Astrocyte (in vitro differentiated cells and primary cell): ENCODE measurements around the gene VIM. TPM values are rescaled to one million over a fixed set of nuclear protein-coding genes. Genes with fewer than 3 reads are reported as not detected.

Source experiments
- DNase-seq: peaks from one replicate; pipeline ENCODE4 v3.0.0-alpha.2; 2010; ENCODE audit warnings: low read depth
- FAIRE-seq: peaks from 2 replicates; lab custom pipeline; 2011; peaks lifted over from hg19 to GRCh38; lab: Jason Lieb, UNC
- H2AFZ ChIP-seq: 2 replicates; pipeline ENCODE4 v1.6.0; 2012; ENCODE audit warnings: low read depth, low read length, inconsistent platforms
- H3K27ac ChIP-seq: 2 replicates; pipeline ENCODE4 v1.5.1; 2011; ENCODE audit warnings: low read depth, low read length, inconsistent platforms
- H3K27me3 ChIP-seq: 2 replicates; pipeline ENCODE4 v1.6.0; 2011; ENCODE audit warnings: low read length, inconsistent platforms; ENCODE audit not compliant: insufficient read depth
- H3K36me3 ChIP-seq: 2 replicates; pipeline ENCODE4 v1.5.1; 2011; ENCODE audit warnings: low read length, inconsistent platforms; ENCODE audit not compliant: insufficient read depth
- H3K4me1 ChIP-seq: 2 replicates; pipeline ENCODE4 v1.5.1; 2011; ENCODE audit warnings: low read length, inconsistent platforms; ENCODE audit not compliant: insufficient read depth
- H3K4me2 ChIP-seq: 2 replicates; pipeline ENCODE4 v1.6.0; 2012; ENCODE audit warnings: low read length, inconsistent platforms
- H3K4me3 ChIP-seq: 2 replicates; pipeline ENCODE4 v1.5.1; 2011; ENCODE audit warnings: low read depth, mild to moderate bottlenecking, low read length, inconsistent platforms; ENCODE audit not compliant: insufficient read depth
- H3K79me2 ChIP-seq: 2 replicates; pipeline ENCODE4 v1.6.0; 2012; ENCODE audit warnings: mild to moderate bottlenecking, low read length, inconsistent platforms; ENCODE audit not compliant: insufficient read depth
- H3K9ac ChIP-seq: 2 replicates; pipeline ENCODE4 v1.6.0; 2012; ENCODE audit warnings: mild to moderate bottlenecking, low read length, inconsistent platforms
- H3K9me3 ChIP-seq: 2 replicates; pipeline ENCODE4 v1.5.1; 2012; ENCODE audit warnings: low read depth, mild to moderate bottlenecking, low read length, inconsistent platforms; ENCODE audit not compliant: insufficient read depth
- H4K20me1 ChIP-seq: 2 replicates; pipeline ENCODE4 v1.6.0; 2012; ENCODE audit warnings: low read length, inconsistent platforms; ENCODE audit not compliant: insufficient read depth
- H3K27ac Mint-ChIP-seq: one replicate; pipeline ENCODE4 v1.8.0; 2021; ENCODE audit warnings: mild to moderate bottlenecking, mixed read lengths; ENCODE audit not compliant: unreplicated experiment
- H3K27me3 Mint-ChIP-seq: one replicate; pipeline ENCODE4 v1.8.0; 2021; ENCODE audit warnings: low read depth, mixed read lengths; ENCODE audit not compliant: unreplicated experiment
- H3K36me3 Mint-ChIP-seq: one replicate; pipeline ENCODE4 v1.8.0; 2021; ENCODE audit warnings: low read depth, mixed read lengths; ENCODE audit not compliant: unreplicated experiment
- H3K4me1 Mint-ChIP-seq: one replicate; pipeline ENCODE4 v1.8.0; 2021; ENCODE audit warnings: low read depth, mixed read lengths; ENCODE audit not compliant: unreplicated experiment
- H3K4me3 Mint-ChIP-seq: one replicate; pipeline ENCODE4 v1.8.0; 2021; ENCODE audit warnings: mild to moderate bottlenecking, moderate library complexity, mixed read lengths; ENCODE audit not compliant: unreplicated experiment
- H3K9me3 Mint-ChIP-seq: one replicate; pipeline ENCODE4 v1.8.0; 2021; ENCODE audit warnings: mild to moderate bottlenecking, mixed read lengths; ENCODE audit not compliant: unreplicated experiment
- EZH2 ChIP-seq: IDR thresholded peaks from 2 replicates; pipeline ENCODE4 v1.6.1; 2012; ENCODE audit warnings: mild to moderate bottlenecking, low read length, inconsistent platforms; ENCODE audit not compliant: insufficient read depth
- total RNA-seq: library from RNA; stranded (reverse); gene quantifications from 2 replicates; pipeline ENCODE4 v1.2.1, GENCODE V29; 2021
- TF ChIP-seq, protein P1 (sequence below): IDR thresholded peaks from 2 replicates; pipeline ENCODE4 v1.5.1; 2011; ENCODE audit warnings: low read depth, mild to moderate bottlenecking, inconsistent platforms, low read length, moderate library complexity; ENCODE audit not compliant: insufficient read depth

VIM gene
- total RNA-seq, 1 donor from 2014 or later, result 5,400 TPM

DNA sequence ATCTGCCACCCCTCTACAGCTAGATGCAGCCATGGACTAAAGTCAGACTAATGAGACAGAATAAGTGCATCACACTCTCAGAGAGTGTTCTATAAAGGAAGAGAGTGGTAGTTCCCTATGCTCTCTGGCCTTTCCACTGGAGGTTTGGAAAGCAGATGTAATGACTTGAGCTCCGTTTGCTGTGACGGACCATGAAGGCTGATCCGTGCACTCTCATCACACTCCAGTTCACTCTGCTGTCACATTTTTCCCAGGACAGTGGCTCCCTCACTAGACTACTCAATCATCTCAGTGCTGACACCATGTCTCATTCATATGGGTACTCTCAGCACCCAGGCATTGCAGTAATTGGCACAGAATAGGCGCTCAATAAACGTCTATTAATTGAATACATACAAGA lies 46.9 kb upstream of the VIM start:
- Histone ChIP-seq H3K9me3 (no peaks in the 10 kb centered on the region), H3K4me2 (no peak overlapping the region), H4K20me1 (no peaks in the 10 kb centered on the region), H3K4me3 (no peak overlapping the region), H3K4me1 (peaks cover 6% of the 10 kb centered on the region), H3K36me3 (no peaks in the 10 kb centered on the region), H3K27ac (no peak overlapping the region), H3K27me3 (no peaks in the 10 kb centered on the region), H3K79me2 (no peaks in the 10 kb centered on the region), H2AFZ (no peak overlapping the region), H3K9ac (no peak overlapping the region)
- no peak for TF ChIP-seq EZH2
- TF ChIP-seq, protein P1, sequence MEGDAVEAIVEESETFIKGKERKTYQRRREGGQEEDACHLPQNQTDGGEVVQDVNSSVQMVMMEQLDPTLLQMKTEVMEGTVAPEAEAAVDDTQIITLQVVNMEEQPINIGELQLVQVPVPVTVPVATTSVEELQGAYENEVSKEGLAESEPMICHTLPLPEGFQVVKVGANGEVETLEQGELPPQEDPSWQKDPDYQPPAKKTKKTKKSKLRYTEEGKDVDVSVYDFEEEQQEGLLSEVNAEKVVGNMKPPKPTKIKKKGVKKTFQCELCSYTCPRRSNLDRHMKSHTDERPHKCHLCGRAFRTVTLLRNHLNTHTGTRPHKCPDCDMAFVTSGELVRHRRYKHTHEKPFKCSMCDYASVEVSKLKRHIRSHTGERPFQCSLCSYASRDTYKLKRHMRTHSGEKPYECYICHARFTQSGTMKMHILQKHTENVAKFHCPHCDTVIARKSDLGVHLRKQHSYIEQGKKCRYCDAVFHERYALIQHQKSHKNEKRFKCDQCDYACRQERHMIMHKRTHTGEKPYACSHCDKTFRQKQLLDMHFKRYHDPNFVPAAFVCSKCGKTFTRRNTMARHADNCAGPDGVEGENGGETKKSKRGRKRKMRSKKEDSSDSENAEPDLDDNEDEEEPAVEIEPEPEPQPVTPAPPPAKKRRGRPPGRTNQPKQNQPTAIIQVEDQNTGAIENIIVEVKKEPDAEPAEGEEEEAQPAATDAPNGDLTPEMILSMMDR, result no peak
- no peaks in the 10 kb centered on the region for H3K36me3 Mint-ChIP-seq
- no peak overlapping the region for H3K27ac Mint-ChIP-seq
- no peak overlapping the region for H3K4me3 Mint-ChIP-seq
- H3K4me1 Mint-ChIP-seq, result peaks cover 9% of the 10 kb centered on the region
- FAIRE-seq (no peak), DNase-seq (no peak)
- no peaks in the 10 kb centered on the region for H3K27me3 Mint-ChIP-seq
- no peaks in the 10 kb centered on the region for H3K9me3 Mint-ChIP-seq

DNA sequence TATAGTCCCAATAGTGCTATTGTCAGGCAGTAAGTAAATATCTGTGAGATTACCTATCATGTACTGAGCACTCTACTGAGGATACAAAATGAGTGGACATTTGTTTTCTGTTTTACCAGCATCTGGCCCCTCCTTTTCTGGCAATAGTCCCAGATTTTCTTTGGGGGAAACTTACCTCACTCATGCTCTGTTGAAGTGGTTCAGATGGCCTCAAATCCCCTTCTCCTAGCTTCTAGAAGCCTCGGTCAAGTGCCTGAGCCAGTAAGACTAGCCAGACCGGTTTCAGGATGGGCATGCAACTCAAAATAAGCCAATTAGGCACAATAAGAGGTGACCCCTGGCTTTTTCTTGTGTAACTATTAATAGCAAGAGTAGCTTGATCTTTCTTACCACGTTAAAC lies 46.3 kb upstream of the VIM start:
- Mint-ChIP-seq H3K27ac (no peak overlapping the region), H3K9me3 (no peaks in the 10 kb centered on the region), H3K4me1 (peaks cover 9% of the 10 kb centered on the region), H3K27me3 (no peaks in the 10 kb centered on the region), H3K4me3 (no peak overlapping the region), H3K36me3 (no peaks in the 10 kb centered on the region)
- H2AFZ ChIP-seq, result no peak overlapping the region
- no peaks in the 10 kb centered on the region for H3K36me3 ChIP-seq
- H3K4me3 ChIP-seq, result no peak overlapping the region
- H3K4me1 ChIP-seq, result peaks cover 6% of the 10 kb centered on the region
- no peaks in the 10 kb centered on the region for H4K20me1 ChIP-seq
- H3K27me3 ChIP-seq, result no peaks in the 10 kb centered on the region
- FAIRE-seq (no peak), DNase-seq (no peak)
- H3K4me2 ChIP-seq, result no peak overlapping the region
- no peak overlapping the region for H3K27ac ChIP-seq
- no peak overlapping the region for H3K9ac ChIP-seq
- no peaks in the 10 kb centered on the region for H3K79me2 ChIP-seq
- no peaks in the 10 kb centered on the region for H3K9me3 ChIP-seq
- TF ChIP-seq EZH2, result no peak
- TF ChIP-seq, protein P1, result no peak

DNA sequence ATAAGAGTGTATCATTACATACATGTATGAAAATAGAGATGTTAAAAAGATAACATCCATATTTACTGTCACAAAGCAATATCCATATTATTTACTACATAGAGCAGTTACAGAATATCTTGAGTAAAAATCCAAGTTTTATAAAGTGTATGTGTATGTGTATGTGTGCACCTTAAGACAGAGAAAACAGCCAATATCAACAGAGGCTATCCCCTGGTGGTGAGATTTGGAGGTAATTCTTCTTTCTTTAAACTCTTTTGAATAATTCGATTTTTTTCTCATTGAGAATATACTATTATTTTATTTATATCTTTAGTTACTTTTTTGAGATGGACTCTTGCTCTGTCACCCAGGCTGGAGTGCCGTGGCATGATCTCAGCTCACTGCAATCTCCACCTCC lies 44.9 kb upstream of the VIM start:
- TF ChIP-seq, protein P1, result peak; percentile 4
- no peak for TF ChIP-seq EZH2
- Histone ChIP-seq H3K4me2 (no peak overlapping the region), H4K20me1 (no peaks in the 10 kb centered on the region), H3K9me3 (no peaks in the 10 kb centered on the region), H2AFZ (no peak overlapping the region), H3K27me3 (no peaks in the 10 kb centered on the region), H3K4me3 (no peak overlapping the region), H3K9ac (no peak overlapping the region), H3K79me2 (no peaks in the 10 kb centered on the region), H3K36me3 (no peaks in the 10 kb centered on the region), H3K4me1 (peaks cover 6% of the 10 kb centered on the region), H3K27ac (no peak overlapping the region)
- Mint-ChIP-seq H3K27me3 (no peaks in the 10 kb centered on the region), H3K36me3 (no peaks in the 10 kb centered on the region), H3K4me1 (peaks cover 9% of the 10 kb centered on the region), H3K9me3 (no peaks in the 10 kb centered on the region), H3K4me3 (no peak overlapping the region), H3K27ac (no peak overlapping the region)
- FAIRE-seq (no peak), DNase-seq (no peak)
